ENCODE results near the gene NDUFB1.

Gene NDUFB1

DNA sequence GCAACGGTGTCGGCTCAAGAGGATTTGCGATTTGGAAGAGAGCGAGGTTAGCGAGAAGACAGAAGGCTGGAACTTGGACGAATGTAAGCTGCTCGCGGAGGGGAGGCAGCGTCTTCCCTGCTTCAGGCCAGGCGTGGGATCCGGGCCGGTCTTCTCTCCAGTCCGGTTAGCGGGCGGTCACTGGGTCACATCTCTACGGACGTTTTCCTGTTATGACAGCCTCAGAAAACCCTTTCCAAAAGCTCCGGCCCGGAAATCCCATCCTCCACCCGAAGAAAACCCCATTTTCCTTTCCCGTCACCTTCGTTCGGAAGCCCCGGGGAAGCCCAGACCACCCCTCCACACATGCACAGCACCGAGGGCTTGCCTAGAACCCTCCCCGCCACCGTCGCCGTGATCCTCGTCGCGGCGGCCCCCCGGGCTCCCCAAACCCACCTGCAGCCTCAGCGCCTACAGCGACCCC, 268 bp downstream of the NDUFB1 start:
- peaks cover 75% of the 10 kb centered on the region for H3K79me2 ChIP-seq (ENCODE audit: control insufficient read depth, low read length)
- TF ChIP-seq EZH2phosphoT487 (IDR thresholded peaks at IDR 0.05; ENCODE audit: borderline replicate concordance, low read length) (no peak), CTCF (IDR thresholded peaks at IDR 0.05; ENCODE audit: low read depth, low read length, poor library complexity, severe bottlenecking) (no peak)
- H3K4me1 ChIP-seq (ENCODE audit: control insufficient read depth, low read length) = peaks cover 32% of the 10 kb centered on the region
- peaks cover 79% of the 10 kb centered on the region for H3K36me3 ChIP-seq (ENCODE audit: control insufficient read depth, low read length)
- no peaks in the 10 kb centered on the region for H3K9me2 ChIP-seq (replicated peaks; ENCODE audit: control insufficient read depth, low read length)
- peak overlapping the region; percentile 98 for H3K4me3 ChIP-seq (ENCODE audit: low read length)
- peak overlapping the region; percentile 60 for H3K27ac ChIP-seq (ENCODE audit: low read depth, low read length)
- no peaks in the 10 kb centered on the region for H3K9me3 ChIP-seq (ENCODE audit: control insufficient read depth, insufficient read depth, low read length)
- H4K20me1 ChIP-seq (ENCODE audit: control insufficient read depth, insufficient read depth, low read depth, low read length) = 0 out of 2 replicates have a peak, but pooled peaks cover 2% of the 10 kb centered on the region
- H3K27me3 ChIP-seq (ENCODE audit: control insufficient read depth, low read length) = no peaks in the 10 kb centered on the region
- peak overlapping the region; percentile 80 for H3K4me2 ChIP-seq (ENCODE audit: low read length)
- H3F3A ChIP-seq (ENCODE audit: control insufficient read depth, insufficient read depth) = no peaks in the 10 kb centered on the region

- Histone ChIP-seq H3K27ac (ENCODE audit: low read depth, low read length) (no peak overlapping the region), H3K4me1 (ENCODE audit: control insufficient read depth, low read length) (peaks cover 36% of the 10 kb centered on the region)
- TF ChIP-seq EZH2phosphoT487 (IDR thresholded peaks at IDR 0.05; ENCODE audit: borderline replicate concordance, low read length) = no peak
- TF ChIP-seq CTCF (IDR thresholded peaks at IDR 0.05; ENCODE audit: low read depth, low read length, poor library complexity, severe bottlenecking) = no peak
These were observed 12.0 kb downstream of the NDUFB1 start for GRCh38 chr14:92109490-92109889.

DNA sequence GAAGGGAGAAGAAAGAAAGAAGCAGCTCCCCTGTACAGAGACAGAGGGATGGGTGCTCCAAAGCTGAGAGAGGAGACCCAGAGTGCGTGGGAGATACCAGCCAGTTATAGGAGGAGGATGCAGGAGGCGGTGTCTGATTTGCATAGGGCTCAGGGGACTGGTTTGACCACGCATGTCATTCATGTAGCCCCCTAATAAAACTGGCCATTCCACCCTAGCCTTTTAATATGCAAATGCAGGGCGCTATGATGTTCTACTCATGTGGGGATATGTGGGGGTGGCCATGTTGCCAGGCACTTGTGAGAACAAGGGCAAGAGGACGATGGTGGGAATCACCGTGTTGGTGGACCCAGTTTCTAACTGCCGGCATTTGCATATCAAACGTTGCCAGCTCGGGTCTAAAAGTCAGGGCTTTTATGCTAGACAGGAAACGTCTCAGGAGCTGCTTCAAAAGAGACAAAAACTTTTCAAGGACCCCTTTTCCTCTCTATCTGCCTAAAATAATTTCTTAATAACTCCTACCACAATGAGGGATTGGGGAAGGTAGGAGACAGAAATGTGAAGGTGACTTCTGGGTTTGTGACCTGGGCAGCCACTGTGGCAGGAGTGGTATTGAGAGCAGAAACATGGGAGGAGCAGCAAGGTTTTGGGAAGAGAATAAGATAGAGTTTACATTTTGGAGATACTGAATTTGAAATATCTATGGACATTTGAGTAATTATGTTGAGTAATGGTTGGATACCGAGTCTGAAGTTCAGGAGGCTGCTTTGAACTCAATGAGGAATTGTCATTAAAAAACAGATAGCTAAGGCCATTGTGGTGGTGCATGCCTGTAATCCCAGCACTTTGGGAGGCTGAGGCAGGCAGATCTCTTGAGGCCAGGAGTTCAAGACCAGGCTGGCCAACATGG, 12.9 kb downstream of the NDUFB1 start:
- TF ChIP-seq CTCF (IDR thresholded peaks at IDR 0.05; ENCODE audit: low read depth, low read length, poor library complexity, severe bottlenecking) (no peak), EZH2phosphoT487 (IDR thresholded peaks at IDR 0.05; ENCODE audit: borderline replicate concordance, low read length) (no peak)
- Histone ChIP-seq H3K36me3 (ENCODE audit: control insufficient read depth, low read length) (no peaks in the 10 kb centered on the region; the same call in 1 of the 2 replicates), H3K4me3 (ENCODE audit: low read length) (peak overlapping the region; percentile 63), H3K4me2 (ENCODE audit: low read length) (peak overlapping the region; percentile 83), H3K27me3 (ENCODE audit: control insufficient read depth, low read length) (no peaks in the 10 kb centered on the region), H3F3A (ENCODE audit: control insufficient read depth, insufficient read depth) (peaks cover 12% of the 10 kb centered on the region), H4K20me1 (ENCODE audit: control insufficient read depth, insufficient read depth, low read depth, low read length) (no peaks in the 10 kb centered on the region), H3K4me1 (ENCODE audit: control insufficient read depth, low read length) (peaks cover 37% of the 10 kb centered on the region), H3K9me3 (ENCODE audit: control insufficient read depth, insufficient read depth, low read length) (no peaks in the 10 kb centered on the region), H3K79me2 (ENCODE audit: control insufficient read depth, low read length) (peaks cover 27% of the 10 kb centered on the region), H3K27ac (ENCODE audit: low read depth, low read length) (peak overlapping the region; percentile 69), H3K9me2 (replicated peaks; ENCODE audit: control insufficient read depth, low read length) (no peaks in the 10 kb centered on the region)

More at GRCh38 chr14:92109490-92109889, 12.0 kb downstream of the NDUFB1 start:
- Histone ChIP-seq H3K4me2 (ENCODE audit: low read length) (peak overlapping the region; percentile 83), H3K79me2 (ENCODE audit: control insufficient read depth, low read length) (peaks cover 18% of the 10 kb centered on the region), H4K20me1 (ENCODE audit: control insufficient read depth, insufficient read depth, low read depth, low read length) (no peaks in the 10 kb centered on the region), H3K9me3 (ENCODE audit: control insufficient read depth, insufficient read depth, low read length) (no peaks in the 10 kb centered on the region), H3F3A (ENCODE audit: control insufficient read depth, insufficient read depth) (peaks cover 18% of the 10 kb centered on the region), H3K36me3 (ENCODE audit: control insufficient read depth, low read length) (no peaks in the 10 kb centered on the region), H3K4me3 (ENCODE audit: low read length) (no peak overlapping the region), H3K9me2 (replicated peaks; ENCODE audit: control insufficient read depth, low read length) (no peaks in the 10 kb centered on the region), H3K27me3 (ENCODE audit: control insufficient read depth, low read length) (no peaks in the 10 kb centered on the region)
